ENCODE results near the gene UBE3D.
"Not testable (repeated sequence)": the region's sequence is repeated elsewhere in the genome, so short reads cannot be mapped to it uniquely, and the experiment has no call there.

The UBE3D gene

DNA sequence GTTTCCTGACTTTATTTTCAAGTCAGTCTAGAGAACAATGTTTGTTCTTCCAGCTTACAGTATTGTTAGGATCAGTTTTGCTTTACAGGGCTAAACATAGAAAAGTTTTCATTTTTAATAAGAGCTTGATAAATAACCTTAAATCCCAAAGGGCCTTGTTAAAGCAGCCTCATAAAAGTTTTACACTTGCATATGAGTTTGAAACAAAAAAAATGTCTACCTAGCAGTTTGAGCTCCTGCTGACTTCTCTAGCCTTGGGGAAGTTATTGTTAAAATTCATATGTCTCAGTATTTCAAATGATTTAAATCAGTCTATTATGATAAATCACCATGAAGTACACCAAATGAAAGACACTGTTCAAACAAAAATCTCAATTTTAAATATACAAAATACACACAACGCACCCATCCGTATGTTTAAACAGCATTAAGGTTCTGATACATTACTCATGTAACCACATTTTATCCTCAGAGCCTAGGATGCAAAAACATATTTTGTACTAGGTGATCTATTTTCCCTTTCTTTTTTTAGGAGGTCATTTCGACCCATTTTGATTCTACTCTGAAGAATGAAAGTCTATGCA is 87.2 kb downstream of the UBE3D start:
- no peak for DNase-seq (ENCODE audit: low spot score)

DNA sequence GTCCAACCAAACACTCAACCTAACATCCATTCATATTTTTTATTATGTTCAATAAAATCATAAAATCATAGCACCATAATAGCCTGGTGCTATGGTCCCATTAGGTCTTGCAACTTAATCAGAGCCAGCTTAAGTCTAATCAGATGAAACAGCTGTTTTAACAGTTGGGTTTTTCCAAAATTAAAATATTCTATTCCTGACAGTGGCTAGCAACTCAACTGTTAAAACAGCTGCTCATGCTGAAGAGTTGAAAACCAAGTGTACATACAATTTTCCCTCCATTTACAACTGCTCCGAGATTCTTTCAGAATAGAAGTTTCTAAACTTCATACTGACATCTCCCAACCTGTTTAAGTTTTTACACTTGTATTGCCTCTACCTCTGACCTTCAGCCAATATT is 89.5 kb downstream of the UBE3D start:
- no peak for DNase-seq (ENCODE audit: low spot score)

DNA sequence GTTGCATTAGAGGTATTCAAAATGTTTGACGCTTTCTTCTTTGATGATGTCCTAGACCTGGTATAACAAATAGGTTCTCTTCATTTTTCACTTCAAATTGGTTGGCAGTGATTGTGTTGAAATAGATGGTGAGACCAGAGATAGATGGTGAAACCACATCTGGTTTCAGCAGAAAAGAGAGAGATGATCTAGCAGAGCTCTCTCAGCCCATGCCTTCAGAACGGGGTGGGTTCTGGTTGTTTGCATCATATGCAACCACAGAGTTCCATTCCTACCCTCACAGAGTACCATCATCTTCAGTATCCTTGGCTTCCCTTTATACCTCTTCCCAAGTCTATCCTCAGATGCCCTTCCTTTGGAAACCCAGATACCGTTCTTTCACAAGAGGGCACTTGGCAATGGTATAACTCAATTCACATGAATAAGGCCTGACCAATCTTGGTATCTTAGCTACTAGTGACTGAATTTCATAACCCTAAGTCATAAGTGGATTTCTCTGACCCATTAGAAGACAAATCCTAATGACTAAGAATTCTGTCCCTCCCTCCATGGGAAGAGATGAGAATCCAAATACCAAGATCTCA is 93.7 kb downstream of the UBE3D start:
- DNase-seq (ENCODE audit: low spot score): no peak

DNA sequence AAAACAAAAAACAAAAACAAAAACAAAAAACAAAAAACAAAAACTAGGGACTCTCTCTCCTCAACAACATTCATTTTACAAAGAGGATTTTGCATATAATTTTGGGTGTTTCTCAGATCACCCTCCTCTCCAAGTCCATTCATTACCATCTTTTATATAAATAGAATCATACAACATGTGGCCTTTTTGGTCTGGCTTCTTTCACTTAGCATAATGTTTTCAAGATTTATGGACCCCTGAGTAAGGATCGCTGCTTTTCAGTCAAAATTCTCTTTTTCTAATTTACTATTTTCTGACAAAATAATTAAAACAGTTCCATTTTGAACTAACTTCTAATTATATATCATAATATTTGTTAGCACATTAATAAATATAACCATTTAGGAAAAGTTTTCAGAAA is 94.8 kb downstream of the UBE3D start:
- DNase-seq (ENCODE audit: low spot score): no peak

DNA sequence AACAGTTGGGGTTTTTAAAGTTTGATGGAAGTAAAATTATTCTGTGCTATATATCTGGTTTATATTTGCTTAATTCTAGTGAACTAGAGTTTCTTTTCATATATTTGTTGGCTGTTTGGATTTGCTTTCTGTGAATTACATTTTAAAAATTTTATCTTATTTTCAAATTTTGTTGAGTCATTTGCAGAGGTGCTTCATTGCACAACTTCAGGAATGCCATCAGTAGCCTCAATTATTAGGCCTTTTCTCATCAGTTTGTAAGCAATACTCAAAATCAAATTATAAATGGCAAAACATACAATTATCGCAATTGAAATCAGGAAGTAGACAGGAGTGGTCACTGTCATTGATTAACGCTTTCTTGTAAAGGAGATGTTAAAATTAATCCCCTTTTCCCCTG is 96.9 kb downstream of the UBE3D start:
- DNase-seq (ENCODE audit: low spot score): no peak

DNA sequence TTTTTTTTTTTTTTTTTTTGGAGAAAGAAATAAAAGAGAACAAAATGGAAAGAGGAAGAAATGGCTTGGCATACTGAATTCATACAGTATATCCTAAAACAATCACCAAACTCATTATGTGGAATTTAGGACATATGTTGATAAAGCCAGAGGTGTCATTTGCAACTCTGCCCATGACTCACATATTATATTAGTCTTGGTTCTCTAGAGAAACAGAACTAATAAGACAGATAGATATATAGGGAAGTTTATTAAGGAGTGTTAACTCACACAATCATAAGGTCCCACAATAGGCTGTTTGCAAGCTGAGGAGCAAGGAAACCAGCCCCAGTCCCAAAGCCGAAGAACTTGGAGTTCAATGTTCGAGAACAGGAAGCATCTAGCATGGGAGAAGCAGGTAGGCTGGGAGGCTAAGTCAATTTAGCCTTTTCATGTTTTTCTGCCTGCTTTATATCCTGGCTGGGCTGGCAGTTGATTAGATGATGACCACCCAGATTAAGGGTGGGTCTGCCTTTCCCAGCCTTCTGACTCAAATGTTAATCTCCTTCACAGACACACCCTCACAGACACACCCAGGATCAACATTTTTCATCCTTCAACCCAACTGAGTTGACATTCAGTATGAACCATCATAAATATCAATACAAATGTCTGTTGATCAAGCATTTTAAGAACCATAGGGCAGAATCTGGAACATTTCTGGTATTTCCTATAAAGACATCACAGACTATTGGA is 102.3 kb downstream of the UBE3D start:
- DNase-seq (ENCODE audit: low spot score): no peak

DNA sequence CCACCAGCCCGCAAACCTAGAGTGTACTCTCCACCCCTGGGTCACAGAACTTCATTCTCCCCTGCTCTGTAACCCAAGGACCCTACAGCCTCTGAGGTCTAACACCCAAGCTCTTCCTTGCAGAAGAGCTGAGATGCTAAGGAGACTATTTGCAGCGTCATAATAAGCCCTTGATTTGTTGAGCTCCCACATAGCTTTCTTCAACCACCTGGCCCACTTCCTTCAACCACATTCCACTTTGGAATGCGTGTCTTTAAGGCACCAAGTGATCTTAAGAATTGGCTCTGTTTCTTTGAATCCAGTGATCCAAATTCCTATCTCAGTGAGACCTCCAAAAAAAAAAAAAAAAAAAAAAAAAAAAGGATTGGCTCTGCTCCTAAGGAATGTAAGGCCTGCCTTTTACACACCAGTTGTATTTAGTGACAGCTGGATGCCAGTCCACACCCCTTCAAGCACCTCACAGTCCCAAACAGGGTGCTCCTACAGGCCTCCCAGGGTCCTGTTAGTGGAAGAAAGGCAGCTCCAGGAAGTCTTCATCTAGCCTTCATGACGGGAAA is 106.2 kb downstream of the UBE3D start:
- no peak for DNase-seq (ENCODE audit: low spot score)

DNA sequence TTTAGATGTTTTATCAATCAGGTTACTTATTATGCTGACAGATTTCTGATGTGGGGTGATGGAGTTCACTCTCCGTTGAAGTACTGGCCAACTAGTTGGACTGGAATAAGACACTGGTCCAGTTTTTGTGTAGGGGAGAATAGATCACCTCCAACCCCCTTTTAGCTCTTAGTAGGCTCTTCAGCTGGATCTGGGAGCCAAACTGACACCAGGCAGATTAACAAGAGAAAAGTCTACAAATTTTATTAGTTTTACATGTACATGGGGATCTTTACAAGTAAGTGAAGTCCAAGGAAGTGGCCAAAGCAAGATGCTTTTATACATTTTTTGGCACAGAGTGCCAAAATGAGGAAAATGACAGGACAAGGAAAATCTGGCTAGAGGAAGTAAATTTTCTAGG is 107.1 kb downstream of the UBE3D start:
- DNase-seq (ENCODE audit: low spot score): no peak

DNA sequence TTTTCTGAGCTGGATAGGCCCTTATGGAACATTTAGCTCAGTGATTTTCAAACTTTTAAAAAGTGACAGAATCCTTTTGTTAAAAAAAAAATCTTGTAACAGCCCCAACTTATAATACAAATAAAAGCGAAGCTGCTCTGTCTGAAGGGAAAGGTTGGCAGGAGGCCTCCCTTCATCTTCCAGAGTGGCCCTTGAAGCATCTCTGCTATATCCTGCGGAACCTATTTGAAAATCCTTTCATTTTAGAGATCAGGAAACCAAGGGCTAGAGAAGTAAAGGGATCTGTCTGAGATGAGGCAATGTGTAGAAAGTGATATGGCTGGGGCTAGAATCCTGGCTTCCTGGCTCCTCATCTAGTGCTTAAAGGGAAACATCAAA is 107.8 kb downstream of the UBE3D start:
- no peak for DNase-seq (ENCODE audit: low spot score)

DNA sequence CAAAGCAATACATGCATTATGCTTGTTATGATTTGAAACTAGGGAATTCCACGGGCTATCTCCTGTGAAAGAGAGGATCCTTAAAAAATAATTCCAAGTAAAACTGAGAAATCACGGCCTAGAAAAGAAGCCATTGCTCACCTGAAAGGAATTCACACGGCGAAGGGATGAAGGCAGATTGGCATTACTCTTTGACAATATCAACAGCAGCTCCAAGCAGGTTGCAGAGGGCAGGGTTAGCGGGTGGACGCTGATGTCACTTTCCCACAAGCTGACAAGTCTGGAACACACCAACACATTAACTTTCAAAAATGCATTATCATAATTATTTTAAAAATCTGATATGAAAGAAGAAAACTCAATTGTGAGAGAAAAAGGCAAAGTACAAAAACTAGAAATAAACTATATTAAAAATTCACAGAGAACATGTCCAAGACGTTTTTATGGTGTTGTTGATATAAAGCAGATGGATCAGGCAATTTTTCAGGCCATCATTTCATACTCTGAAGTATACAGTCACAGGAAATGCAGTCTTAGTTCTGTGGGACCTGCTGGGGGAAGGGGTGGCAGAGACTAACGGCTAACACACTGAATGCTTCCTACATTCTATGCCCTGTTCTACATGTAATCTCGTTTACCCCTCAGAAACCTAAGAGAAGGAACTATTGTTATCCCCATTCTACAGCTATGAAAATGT is 108.3 kb downstream of the UBE3D start:
- no peak for DNase-seq (ENCODE audit: low spot score)

DNA sequence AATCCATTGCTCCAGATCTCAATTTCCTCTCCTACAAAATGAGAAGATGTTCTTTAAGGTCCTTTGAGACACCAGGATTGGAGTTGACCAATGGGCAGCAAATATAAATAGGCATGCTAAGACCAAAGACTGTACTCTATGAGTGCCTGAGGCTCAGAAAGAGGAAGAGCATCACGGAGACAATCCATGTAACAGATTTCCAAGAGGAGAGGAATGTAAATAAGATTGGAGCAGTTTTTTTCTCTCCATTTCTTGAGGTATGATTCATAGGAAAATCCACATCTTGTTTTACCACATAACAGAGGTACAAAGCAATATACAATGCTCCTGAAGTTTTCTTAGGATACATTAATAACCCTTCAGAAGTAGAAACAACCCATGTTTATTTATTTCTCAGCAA is 109.8 kb downstream of the UBE3D start:
- no peak for DNase-seq (ENCODE audit: low spot score)

DNA sequence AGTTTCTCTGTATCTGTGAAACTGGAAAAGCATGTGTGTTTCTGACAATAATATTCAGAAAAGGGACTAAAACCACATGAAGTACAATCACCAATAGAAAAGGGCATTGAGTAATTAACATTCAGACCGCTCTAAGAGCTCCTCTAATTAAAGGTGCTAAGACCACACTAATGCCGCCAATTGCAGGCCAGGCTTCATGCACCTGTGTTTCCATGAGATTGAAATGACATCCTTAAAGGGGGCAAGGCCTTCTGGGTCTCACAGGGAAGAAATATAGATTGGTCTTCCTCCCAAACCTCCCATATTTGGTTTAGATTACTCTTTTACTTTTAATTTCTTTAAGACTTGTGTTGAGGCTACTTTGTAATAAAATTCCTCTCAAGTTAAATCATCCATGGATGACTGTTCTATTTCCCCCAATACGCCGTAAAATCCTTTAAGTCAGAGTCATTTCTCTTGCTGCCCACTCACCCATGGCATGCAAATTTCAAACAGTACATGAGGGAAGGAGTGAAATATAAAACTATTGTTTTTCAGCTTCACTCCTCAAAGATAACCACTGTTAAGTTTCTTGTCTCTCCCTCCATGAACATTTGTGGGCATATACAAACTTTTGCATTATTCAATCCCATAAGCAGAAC is 110.6 kb downstream of the UBE3D start:
- no peak for DNase-seq (ENCODE audit: low spot score)

DNA sequence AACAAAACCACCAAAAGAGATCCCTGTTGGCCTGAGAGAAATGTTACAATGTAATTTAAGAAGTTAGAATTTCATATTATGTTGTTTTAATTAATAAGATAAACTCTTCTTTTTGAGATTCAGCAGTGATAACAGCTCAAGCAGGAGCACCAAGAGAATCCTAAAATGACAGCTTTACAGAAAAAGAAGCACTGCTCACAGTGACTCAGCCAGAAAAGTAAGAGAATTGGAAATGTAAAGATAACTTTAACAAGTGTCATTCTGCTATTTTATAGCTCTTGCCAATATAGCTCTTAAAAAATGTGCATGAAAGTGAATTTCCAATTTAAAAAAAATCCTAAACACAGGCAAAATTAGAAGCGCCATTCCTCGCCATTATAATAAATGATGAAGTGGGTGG is 111.3 kb downstream of the UBE3D start:
- no peak for DNase-seq (ENCODE audit: low spot score)

DNA sequence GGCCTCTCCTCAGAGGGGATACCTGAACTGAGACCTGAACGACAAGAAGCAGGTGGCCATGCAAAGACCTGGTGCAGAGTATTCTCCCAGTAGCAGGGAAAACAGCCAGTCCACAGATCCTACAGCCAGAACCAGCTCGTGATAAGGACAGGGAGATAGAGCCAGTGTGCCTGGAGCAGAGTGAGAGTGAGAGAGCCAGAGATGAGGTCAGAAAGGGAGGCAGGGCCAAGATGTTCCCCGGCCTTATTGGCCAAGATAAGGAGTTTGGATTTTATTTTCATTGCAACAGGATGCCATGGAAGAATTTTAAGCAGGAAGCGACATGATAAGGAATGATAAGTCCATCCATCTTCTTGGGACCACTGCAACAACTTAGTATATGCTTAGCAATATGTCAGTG is 111.8 kb downstream of the UBE3D start:
- DNase-seq (ENCODE audit: low spot score): no peak

DNA sequence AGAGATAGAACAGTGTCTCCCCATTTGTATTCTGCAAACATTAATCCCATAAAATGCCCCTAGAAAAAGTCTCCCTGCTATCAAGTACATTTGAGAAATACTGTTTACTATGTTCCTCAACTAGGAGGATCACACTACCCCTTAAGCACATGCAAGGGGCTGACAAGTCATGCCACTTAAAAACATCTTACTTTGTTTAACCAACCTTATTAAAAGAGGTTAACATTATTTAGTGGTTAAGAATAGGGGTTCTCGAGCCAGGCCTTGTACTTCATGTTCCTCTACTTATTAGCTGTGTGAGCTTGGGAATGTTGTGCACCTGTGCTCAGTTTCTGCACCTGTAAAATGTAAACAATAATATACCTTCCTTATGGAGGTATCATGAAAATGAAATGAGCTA is 113.7 kb downstream of the UBE3D start:
- DNase-seq (ENCODE audit: low spot score): no peak

DNA sequence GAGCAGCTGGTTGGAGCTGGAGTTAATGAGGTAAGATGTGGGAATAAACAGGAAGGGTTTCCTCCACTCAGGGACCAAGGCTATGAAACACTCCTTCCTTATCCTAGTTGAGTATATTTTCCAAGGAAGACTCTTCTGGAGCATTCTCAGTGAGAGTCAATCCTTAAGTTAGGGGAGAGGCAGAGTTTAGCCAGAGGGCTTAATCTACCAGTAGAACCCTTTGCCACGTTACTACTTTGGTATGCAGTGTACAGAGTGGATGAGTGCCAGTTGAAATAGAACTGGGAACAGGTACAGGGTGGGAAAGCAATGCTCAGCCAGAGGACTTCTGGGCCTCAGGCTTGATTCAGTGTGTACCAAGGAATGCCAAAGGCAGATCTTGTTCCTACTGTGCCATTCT is 114.3 kb downstream of the UBE3D start:
- DNase-seq (ENCODE audit: low spot score): no peak

DNA sequence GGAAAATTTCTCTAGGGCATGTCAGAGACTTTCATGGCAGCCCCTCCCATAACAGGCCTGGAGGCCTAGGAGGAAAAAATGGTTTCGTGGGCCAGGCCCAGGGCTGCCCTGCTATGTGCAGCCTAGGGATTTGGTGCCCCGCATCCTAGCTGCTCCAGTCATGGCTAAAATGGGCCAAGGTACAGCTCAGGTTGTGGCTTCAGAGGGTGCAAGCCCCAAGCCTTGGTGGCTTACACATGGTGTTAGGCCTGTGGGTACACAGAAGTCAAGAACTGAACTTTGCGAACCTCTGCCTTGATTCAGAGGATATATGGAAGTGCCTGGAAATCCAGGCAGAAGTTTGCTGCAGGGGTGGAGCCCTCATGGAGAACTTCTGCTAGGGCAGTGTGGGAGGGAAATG is 134.7 kb downstream of the UBE3D start:
- not testable (repeated sequence) for DNase-seq (ENCODE audit: low spot score)

DNA sequence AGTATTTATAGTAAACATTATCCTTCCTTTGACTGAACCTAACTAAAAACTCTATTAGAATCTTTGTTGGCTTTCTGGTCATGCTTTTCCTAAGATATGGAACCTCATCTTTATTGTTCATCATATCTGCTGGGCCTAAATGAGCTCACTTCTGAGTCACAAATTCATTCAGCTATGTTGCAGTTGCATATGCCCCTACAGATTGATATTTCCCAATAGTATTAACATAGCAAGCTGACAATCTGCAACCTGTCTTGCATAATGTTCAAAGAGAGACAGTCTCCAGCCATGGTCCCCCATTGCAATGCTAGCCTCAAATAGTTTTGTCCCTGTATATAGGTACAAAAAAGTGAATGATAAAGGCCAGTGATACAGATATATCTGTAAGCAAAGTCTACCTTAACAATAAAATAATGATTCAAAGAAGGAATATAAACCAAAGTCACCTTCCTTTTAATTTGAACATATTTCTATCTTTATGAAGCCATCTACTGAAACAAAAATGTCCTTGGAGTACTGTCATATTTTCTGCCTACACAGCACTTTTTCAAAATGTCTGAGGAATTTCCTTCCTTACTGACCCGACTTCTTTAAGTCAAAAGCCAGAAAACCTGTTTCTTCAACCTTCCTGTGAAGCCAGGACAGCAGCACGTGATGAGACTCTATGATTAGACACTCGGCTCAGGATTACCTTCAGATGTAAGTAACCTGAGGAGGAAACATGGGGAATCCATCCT is 140.7 kb downstream of the UBE3D start:
- no peak for DNase-seq (ENCODE audit: low spot score)

DNA sequence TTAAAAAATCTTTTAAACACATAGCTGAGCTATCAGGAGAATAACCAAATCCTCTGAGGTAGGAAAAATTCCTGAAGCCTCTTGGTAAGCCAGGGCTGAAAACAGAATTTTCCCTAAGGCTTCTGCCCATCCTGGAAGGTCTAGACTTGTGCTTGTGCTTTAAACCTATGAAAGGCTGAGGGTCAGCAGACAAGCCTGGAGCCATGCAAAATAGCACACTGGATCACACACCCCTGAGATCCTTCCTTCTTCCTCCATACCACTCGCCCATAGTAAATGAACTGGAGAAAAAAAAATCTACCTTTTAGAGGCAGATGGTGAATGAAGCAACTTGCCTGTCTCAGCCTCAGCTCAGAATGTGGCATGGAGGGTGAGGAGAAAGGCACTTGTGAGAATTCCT is 144.4 kb downstream of the UBE3D start:
- no peak for DNase-seq (ENCODE audit: low spot score)

DNA sequence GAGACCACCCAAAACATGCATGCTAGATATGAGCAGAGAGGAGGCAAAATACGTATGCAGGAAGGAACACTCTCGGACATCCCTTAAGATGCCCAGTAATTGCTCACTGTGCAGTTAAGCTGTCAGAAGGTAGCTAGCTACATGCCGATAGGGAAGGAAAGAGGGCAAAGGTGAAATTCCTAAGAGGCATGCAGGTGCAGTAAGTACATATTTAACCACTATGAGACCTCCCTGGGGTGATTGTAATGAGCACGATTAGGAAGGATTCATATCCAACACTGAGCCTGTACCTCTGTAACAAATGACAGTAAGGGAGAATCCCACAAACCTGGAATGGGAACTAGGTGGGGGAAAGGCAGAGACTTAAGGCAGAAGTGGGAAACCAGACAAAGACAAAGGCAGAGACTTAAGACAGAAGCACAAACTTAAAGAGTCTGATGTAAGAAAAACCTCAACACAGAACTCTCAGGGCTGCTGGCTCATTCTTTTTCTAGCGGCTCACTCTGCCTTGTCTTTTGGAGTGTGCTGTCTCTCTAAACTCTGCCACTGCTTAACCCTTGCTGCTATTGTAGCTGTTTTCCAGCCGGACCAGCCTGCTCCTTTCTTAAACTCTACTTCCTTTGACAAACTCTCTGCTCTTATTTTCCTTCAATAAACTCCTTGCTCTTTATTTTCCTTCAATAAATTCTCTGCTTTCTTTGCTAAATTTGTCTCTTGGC is 148.1 kb downstream of the UBE3D start:
- DNase-seq (ENCODE audit: low spot score): no peak

DNA sequence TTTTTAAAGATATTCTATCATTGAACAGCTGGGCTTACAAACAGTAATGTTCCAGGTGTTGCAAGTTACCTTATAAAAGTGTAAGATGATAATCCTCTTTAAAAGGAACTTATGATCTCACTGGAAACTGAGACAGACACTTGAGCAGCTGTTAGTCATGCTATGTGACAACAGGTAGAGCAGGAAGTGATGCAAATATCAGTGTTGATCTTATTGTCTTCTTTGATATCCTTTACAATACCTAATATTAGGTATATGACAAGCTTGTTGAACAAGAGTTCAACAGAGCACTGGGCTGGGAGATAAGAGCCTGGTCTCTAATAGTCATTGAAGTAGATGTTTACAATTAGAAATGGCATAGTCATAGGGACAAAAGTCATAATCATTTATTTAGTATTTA is 150.0 kb downstream of the UBE3D start:
- no peak for DNase-seq (ENCODE audit: low spot score)
